ENCODE results near the gene FAM20C. TPM values are rescaled to one million over a fixed set of nuclear protein-coding genes. Genes with fewer than 3 reads are reported as not detected.

The FAM20C gene
- total and polyA plus RNA-seq, 7 donors, result 15.6 to 47.6 (median 28.1) TPM

DNA sequence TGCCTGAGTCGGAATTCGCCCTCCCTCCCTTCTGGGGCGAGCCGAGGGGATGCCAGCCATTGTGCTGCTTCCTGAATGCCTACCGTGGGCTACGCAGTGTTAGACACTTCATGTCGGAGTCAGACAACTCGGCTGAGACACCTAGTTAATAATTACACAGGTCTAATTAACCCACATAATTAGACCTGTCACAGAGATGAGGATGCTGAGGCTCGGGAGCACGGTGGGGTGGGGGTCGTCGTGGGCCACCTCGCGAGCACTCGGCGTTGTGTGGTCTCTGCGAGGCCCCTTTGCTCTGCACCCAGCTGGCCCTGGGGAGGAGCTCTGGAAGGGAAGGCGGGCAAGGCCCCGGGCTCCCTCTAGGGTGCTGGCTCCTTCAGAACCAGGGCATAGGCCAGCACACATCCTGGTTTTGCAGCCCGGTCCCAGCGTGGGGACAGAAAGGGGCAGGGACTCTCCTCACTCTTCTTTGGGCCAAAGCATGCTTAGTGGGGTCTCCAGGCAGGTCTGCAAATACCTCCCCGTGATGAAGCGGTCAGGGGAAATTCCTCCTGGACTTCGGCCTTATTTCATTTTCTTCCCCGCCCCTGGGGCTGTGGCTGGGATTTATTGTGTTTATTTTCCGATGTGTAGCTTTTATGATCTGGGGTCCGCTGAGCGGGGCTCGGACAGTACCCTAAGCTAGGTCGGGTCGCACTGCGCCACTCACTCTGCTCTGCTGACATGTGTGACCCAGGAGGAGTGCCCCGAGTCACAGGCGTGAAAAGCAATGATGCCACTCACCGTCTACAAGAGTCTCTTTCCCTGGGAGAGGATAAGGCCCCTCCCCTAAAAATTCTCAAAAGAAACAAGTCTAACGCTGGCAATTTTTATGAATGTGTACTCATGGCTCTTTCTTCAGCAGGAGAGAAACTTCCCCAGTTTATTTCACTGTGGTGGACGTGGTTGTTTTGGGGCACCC, 92.7 kb downstream of the FAM20C start:
- DNase-seq (no peak), ATAC-seq (no peak)
- Histone ChIP-seq H3K4me1 (no peaks in the 10 kb centered on the region), H3K9me3 (no peaks in the 10 kb centered on the region), H3K36me3 (ENCODE audit: insufficient read depth in 1 of 2, low read depth in 1 of 2) (no peaks in the 10 kb centered on the region), H3K4me3 (no peak overlapping the region), H3K27ac (no peak overlapping the region), H3K27me3 (ENCODE audit: insufficient read depth in 3 of 3, low read length in 2 of 3) (peaks cover 0 to 66% (median 16%) of the 10 kb centered on the region in 3 donors)
- TF ChIP-seq, protein P1, sequence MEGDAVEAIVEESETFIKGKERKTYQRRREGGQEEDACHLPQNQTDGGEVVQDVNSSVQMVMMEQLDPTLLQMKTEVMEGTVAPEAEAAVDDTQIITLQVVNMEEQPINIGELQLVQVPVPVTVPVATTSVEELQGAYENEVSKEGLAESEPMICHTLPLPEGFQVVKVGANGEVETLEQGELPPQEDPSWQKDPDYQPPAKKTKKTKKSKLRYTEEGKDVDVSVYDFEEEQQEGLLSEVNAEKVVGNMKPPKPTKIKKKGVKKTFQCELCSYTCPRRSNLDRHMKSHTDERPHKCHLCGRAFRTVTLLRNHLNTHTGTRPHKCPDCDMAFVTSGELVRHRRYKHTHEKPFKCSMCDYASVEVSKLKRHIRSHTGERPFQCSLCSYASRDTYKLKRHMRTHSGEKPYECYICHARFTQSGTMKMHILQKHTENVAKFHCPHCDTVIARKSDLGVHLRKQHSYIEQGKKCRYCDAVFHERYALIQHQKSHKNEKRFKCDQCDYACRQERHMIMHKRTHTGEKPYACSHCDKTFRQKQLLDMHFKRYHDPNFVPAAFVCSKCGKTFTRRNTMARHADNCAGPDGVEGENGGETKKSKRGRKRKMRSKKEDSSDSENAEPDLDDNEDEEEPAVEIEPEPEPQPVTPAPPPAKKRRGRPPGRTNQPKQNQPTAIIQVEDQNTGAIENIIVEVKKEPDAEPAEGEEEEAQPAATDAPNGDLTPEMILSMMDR (IDR thresholded peaks at IDR 0.05), result no peak
- intact Hi-C loops (cut with DNase I), result no loop called here
- 73 to 75% (median 73%) methylated on average over 37 of the region's 37 CpGs for WGBS, 3 donors

DNA sequence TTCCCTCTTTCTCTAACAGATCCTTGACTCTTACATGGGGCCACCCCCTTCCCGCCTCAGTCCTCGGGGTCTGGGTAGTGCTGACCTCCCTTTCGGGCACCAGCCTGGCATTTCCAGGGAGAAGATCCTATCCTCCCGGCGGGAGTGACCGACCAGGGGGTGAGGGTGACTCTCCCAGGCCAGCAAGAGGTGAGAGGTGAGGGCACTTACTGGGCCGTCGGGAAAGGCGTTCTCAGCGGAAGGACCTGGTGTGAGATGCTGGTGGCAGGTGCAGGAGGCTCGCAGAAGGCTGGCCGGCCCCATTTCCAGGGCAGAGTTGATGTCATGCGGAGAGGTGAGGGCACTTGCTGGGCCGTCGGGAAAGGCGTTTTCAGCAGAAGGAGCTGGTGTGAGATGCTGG, 93.4 kb downstream of the FAM20C start:
- Histone ChIP-seq H3K9me3 (no peaks in the 10 kb centered on the region), H3K27ac (no peak overlapping the region), H3K4me3 (no peak overlapping the region), H3K36me3 (ENCODE audit: insufficient read depth in 1 of 2, low read depth in 1 of 2) (no peaks in the 10 kb centered on the region), H3K4me1 (no peaks in the 10 kb centered on the region), H3K27me3 (ENCODE audit: insufficient read depth in 3 of 3, low read length in 2 of 3) (peaks cover 0 to 73% (median 23%) of the 10 kb centered on the region in 3 donors)
- TF ChIP-seq, protein P1 (IDR thresholded peaks at IDR 0.05), result no peak
- intact Hi-C loops (cut with DNase I), result no loop called here
- no peak for DNase-seq
- whole genome bisulfite sequencing, 3 donors, result 70 to 76% (median 72%) methylated on average over 16 of the region's 16 CpGs
- ATAC-seq, result no peak

DNA sequence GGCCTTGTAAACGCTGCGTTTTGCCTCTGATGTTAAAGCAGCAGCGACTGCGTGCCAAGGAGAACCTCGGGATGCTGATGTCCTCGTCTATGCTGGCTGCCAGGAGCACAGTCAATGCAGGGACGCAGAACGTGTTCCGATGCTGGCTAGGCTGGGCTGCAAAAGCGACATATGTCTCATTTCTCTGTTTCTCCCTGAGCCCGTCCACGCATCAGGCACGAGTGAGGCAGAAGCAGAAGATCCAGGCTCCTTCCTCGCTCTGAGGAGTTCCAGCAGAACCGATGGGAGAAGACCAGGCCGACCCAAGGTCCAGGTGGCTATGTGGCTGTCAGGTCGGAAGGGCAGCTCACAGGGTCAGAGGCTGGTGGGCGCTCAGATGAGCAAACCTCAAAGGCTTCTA, 93.9 kb downstream of the FAM20C start:
- 82% methylated on average over 18 of the region's 18 CpGs for WGBS, 3 donors
- no peaks in the 10 kb centered on the region for H3K4me1 ChIP-seq
- H3K9me3 ChIP-seq, result no peaks in the 10 kb centered on the region
- DNase-seq, result no peak
- intact Hi-C loops (cut with DNase I), result no loop called here
- no peaks in the 10 kb centered on the region for H3K36me3 ChIP-seq (ENCODE audit: insufficient read depth in 1 of 2, low read depth in 1 of 2)
- H3K4me3 ChIP-seq, result no peak overlapping the region
- H3K27me3 ChIP-seq (ENCODE audit: insufficient read depth in 3 of 3, low read length in 2 of 3), result peaks cover 0 to 71% (median 27%) of the 10 kb centered on the region in 3 donors
- no peak for ATAC-seq
- H3K27ac ChIP-seq, result no peak overlapping the region
- TF ChIP-seq, protein P1 (IDR thresholded peaks at IDR 0.05), result no peak

DNA sequence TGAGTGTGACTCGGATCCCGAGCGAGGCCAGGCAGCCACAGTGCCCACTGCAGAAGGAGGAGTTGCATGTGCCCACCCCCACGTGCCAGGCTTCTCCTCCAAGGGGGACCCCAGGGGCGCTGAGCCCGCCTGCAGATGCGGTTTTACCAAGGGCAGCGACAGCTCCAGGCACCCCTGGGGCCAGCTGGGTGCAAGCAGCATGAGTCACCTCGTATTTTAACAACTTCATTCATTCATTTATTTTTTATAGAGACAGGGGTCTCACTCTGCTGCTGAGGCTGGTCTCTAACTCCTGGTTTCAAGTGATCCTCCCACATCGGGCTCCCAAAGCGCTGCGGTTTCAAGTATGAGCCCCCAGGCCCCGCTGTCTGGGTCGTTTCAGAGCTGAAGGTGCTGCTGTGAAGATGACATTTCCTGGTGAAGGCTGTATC, 96.3 kb downstream of the FAM20C start:
- TF ChIP-seq, protein P1 (IDR thresholded peaks at IDR 0.05), result no peak
- H3K4me1 ChIP-seq, result no peaks in the 10 kb centered on the region
- peaks cover 0 to 81% (median 33%) of the 10 kb centered on the region in 3 donors for H3K27me3 ChIP-seq (ENCODE audit: insufficient read depth in 3 of 3, low read length in 2 of 3)
- no peak for DNase-seq
- H3K36me3 ChIP-seq (ENCODE audit: insufficient read depth in 1 of 2, low read depth in 1 of 2), result no peaks in the 10 kb centered on the region
- 65 to 66% (median 66%) methylated on average over 13 to 14 of the region's 14 CpGs for WGBS, 3 donors
- ATAC-seq, result no peak
- no peak overlapping the region for H3K4me3 ChIP-seq
- intact Hi-C loops (cut with DNase I), result no loop called here
- H3K9me3 ChIP-seq, result no peaks in the 10 kb centered on the region
- H3K27ac ChIP-seq, result no peak overlapping the region

All from psoas muscle (tissue), 8 donors.